Calu3 (cell line): ENCODE measurements around the gene ATP6AP1. TPM values are rescaled to one million over a fixed set of nuclear protein-coding genes. Genes with fewer than 3 reads are reported as not detected.
"Not testable (repeated sequence)": the region's sequence is repeated elsewhere in the genome, so short reads cannot be mapped to it uniquely, and the experiment has no call there.

Experiments
- BruUV-seq: library from RNA; stranded (reverse); fragments of 400-500 nt; replicated peaks from 2 replicates; lab custom pipeline; 2021; lab: Mats Ljungman, UMichigan
- CTCF ChIA-PET: fragments of 300-600 bp; sonication (Branson Sonifier 250); formaldehyde crosslinking; loops from one replicate; lab custom pipeline; 2022; ENCODE audit warnings: antibody characterized with exemption; lab: Charles Lee
- DNase-seq: peaks from one replicate; pipeline ENCODE4 v3.0.0; 2022
- H3K27ac Mint-ChIP-seq: one replicate; pipeline ENCODE4 v1.8.0; 2022; ENCODE audit warnings: mixed read lengths; ENCODE audit not compliant: unreplicated experiment
- H3K27me3 Mint-ChIP-seq: one replicate; pipeline ENCODE4 v1.8.0; 2022; ENCODE audit warnings: mixed read lengths; ENCODE audit not compliant: unreplicated experiment
- H3K36me3 Mint-ChIP-seq: one replicate; pipeline ENCODE4 v1.8.0; 2022; ENCODE audit warnings: mild to moderate bottlenecking, moderate library complexity, mixed read lengths; ENCODE audit not compliant: insufficient read depth, unreplicated experiment
- H3K4me1 Mint-ChIP-seq: one replicate; pipeline ENCODE4 v1.8.0; 2022; ENCODE audit warnings: mild to moderate bottlenecking, low read depth, mixed read lengths; ENCODE audit not compliant: unreplicated experiment
- H3K4me3 Mint-ChIP-seq: one replicate; pipeline ENCODE4 v1.8.0; 2022; ENCODE audit warnings: mild to moderate bottlenecking, low read depth, moderate library complexity, mixed read lengths; ENCODE audit not compliant: unreplicated experiment
- H3K9me3 Mint-ChIP-seq: one replicate; pipeline ENCODE4 v1.8.0; 2022; ENCODE audit warnings: low read depth, mixed read lengths; ENCODE audit not compliant: unreplicated experiment
- intact Hi-C: fragments of 100-400 bp; cut with micrococcal nuclease; formaldehyde crosslinking; loops from one replicate; pipeline ENCODE4 v1.10.0; 2022; ENCODE audit not compliant: unreplicated experiment
- total RNA-seq: library from RNA; stranded (reverse); gene quantifications from 2 replicates; pipeline ENCODE4 v1.2.3, GENCODE V29; 2022
- TF ChIP-seq, protein P1 (sequence below): fragments of 200-600 bp; IDR thresholded peaks from one replicate; pipeline ENCODE4 v1.8.0; 2022; ENCODE audit warnings: antibody characterized with exemption; ENCODE audit not compliant: unreplicated experiment

Gene ATP6AP1
- total RNA-seq, 1 experiment from 2014 or later, result 109 TPM

DNA sequence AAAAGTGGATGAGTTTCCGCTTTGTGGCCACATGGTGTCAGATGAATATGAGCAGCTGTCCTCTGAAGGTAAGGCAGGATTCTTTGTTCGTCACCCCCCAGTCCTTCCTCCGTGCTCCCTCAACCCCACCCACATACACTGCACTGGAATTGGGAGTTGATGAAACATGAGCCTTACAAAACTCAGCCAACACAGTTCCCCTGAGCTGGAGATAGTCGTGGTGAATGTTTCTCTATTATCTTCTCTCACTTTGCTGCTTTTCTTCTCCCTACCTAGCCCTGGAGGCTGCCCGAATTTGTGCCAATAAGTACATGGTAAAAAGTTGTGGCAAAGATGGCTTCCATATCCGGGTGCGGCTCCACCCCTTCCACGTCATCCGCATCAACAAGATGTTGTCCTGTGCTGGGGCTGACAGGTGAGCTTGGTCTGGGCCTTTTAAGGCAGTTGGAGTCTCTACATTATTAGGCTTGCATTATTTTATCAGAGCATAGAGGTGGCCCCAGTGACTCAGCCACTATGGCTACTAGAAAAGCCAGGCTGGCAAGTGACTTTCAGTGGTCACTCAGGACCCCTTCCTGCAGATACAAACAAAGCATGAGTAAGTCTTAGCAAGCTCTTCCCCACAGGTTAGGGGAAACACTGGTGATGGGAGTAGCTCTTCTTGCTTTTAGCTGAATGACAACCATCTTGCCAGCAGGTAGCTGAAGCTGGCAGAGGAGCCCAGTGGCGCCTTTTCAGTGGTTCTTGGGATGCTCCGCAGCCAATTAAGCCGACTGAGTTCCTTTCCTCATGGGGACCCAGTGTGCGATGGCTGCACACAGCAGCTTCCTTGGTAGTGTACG lies 28.7 kb upstream of the ATP6AP1 start:
- Mint-ChIP-seq H3K36me3 (peaks cover 81% of the 10 kb centered on the region), H3K27me3 (peaks cover 16% of the 10 kb centered on the region), H3K9me3 (no peaks in the 10 kb centered on the region), H3K4me1 (no peaks in the 10 kb centered on the region), H3K4me3 (peak overlapping the region; percentile 86), H3K27ac (peak overlapping the region; percentile 99)
- no peak for DNase-seq
- intact Hi-C loops, result no loop called here
- no TSS peak for BruUV-seq
- CTCF ChIA-PET, result interaction anchor here (1.2 kb wide), 1 partner anchor 142 kb away, joined by 3 read pairs; no protein-coding TSS in a partner anchor
- TF ChIP-seq, protein P1, sequence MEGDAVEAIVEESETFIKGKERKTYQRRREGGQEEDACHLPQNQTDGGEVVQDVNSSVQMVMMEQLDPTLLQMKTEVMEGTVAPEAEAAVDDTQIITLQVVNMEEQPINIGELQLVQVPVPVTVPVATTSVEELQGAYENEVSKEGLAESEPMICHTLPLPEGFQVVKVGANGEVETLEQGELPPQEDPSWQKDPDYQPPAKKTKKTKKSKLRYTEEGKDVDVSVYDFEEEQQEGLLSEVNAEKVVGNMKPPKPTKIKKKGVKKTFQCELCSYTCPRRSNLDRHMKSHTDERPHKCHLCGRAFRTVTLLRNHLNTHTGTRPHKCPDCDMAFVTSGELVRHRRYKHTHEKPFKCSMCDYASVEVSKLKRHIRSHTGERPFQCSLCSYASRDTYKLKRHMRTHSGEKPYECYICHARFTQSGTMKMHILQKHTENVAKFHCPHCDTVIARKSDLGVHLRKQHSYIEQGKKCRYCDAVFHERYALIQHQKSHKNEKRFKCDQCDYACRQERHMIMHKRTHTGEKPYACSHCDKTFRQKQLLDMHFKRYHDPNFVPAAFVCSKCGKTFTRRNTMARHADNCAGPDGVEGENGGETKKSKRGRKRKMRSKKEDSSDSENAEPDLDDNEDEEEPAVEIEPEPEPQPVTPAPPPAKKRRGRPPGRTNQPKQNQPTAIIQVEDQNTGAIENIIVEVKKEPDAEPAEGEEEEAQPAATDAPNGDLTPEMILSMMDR, result no peak

GRCh38 chrX:154400369-154400817 lies 28.1 kb upstream of the ATP6AP1 start:
- Mint-ChIP-seq H3K4me3 (peak overlapping the region; percentile 86), H3K27ac (peak overlapping the region; percentile 86), H3K36me3 (peaks cover 83% of the 10 kb centered on the region), H3K27me3 (peaks cover 16% of the 10 kb centered on the region)
- BruUV-seq, intact Hi-C loops, H3K9me3 Mint-ChIP-seq, H3K4me1 Mint-ChIP-seq, DNase-seq: not testable (repeated sequence)
- CTCF ChIA-PET, result interaction anchor here (1.2 kb wide), 1 partner anchor 141 kb away, joined by 3 read pairs; no protein-coding TSS in a partner anchor

- Mint-ChIP-seq H3K4me1 (no peaks in the 10 kb centered on the region), H3K27ac (peak overlapping the region; percentile 86), H3K27me3 (peaks cover 16% of the 10 kb centered on the region), H3K4me3 (no peak overlapping the region), H3K9me3 (no peaks in the 10 kb centered on the region), H3K36me3 (peaks cover 83% of the 10 kb centered on the region)
- CTCF ChIA-PET, result no interaction called here
- no peak for DNase-seq
- TF ChIP-seq, protein P1, result no peak
- BruUV-seq, result no TSS peak
- intact Hi-C loops, result no loop called here
These were observed 27.3 kb upstream of the ATP6AP1 start for GRCh38 chrX:154401045-154401799.

DNA sequence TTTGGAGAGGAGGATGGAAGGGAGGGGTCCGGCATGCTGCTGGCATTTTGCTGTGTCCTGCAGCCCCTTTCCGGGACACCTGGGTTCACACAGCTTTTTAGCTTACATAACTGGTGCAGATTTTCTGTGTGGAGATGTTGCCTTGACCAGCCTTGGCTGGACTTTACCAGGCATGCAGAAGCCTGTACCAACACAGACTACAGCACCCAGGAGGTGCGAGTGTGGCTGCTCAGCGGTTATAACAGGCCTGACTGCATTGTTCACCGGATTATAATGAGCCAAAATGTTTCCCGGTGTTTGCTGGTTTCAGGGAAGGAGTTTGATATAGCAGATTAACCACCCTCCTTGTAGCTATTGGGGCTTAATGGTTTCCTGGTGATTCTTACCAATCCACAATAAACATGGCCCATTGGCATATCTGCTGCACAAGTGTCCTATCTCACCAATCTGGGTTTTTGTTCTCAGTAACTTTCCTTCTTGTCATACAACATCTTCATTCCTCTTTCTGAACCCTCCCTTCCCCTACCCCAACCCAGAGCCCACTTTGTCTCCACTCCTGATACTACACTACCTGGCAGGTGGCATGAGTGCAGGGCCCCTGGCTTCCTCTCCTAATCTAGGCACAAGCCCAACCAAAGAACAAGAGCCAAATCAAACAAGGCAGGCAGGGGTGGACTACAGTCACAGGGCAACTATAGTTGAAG lies 26.4 kb upstream of the ATP6AP1 start:
- Mint-ChIP-seq H3K36me3 (peaks cover 78% of the 10 kb centered on the region), H3K27me3 (peaks cover 16% of the 10 kb centered on the region), H3K4me3 (no peak overlapping the region), H3K4me1 (no peaks in the 10 kb centered on the region), H3K9me3 (no peaks in the 10 kb centered on the region), H3K27ac (no peak overlapping the region)
- TSS peak; percentile 24 for BruUV-seq
- no peak for DNase-seq
- TF ChIP-seq, protein P1, result no peak
- intact Hi-C loops, result no loop called here
- CTCF ChIA-PET, result no interaction called here
